HL-60 (cell line): ENCODE data around the gene PALS2.

ENCODE experiments used
- DNase-seq, 2 experiments: peaks; one replicate each; pipeline ENCODE4 v3.0.0-alpha.2; 2010 to 2020; ENCODE audit warnings: low read depth in 1 of 2, low spot score in 1 of 2
- H3K27ac ChIP-seq: fragments of 250-450 bp; sonication (Bioruptor Pico); replicated peaks from 2 replicates; pipeline ENCODE4 v1.5.1; 2020; ENCODE audit warnings: mild to moderate bottlenecking, moderate library complexity
- H3K27me3 ChIP-seq: fragments of 250-450 bp; sonication (Bioruptor Pico); 2 replicates; pipeline ENCODE4 v1.5.1; 2021; ENCODE audit warnings: mild to moderate bottlenecking, moderate library complexity; ENCODE audit not compliant: insufficient read depth, poor library complexity, severe bottlenecking
- H3K4me3 ChIP-seq: replicated peaks from 2 replicates; pipeline ENCODE4 v1.5.1; 2011; ENCODE audit warnings: mild to moderate bottlenecking, control low read depth, low read length; ENCODE audit not compliant: insufficient read depth
- GABPA ChIP-seq: IDR thresholded peaks from 2 replicates; pipeline ENCODE4 v1.6.1; 2012; ENCODE audit warnings: low read depth
- POLR2AphosphoS5 ChIP-seq: IDR thresholded peaks from 2 replicates; pipeline ENCODE4 v1.6.1; 2012; ENCODE audit warnings: low read depth
- SPI1 ChIP-seq: IDR thresholded peaks from 2 replicates; pipeline ENCODE4 v1.6.1; 2012; ENCODE audit warnings: low read depth, mild to moderate bottlenecking, borderline replicate concordance
- TF ChIP-seq, protein P1 (sequence below): IDR thresholded peaks from one replicate; pipeline ENCODE4 v1.5.1; 2011; ENCODE audit warnings: low read length, control low read depth, inconsistent platforms; ENCODE audit not compliant: insufficient read depth
- TF ChIP-seq, protein P2 (sequence below): IDR thresholded peaks from 2 replicates; pipeline ENCODE4 v1.6.1; 2012; ENCODE audit warnings: low read depth; ENCODE audit not compliant: insufficient replicate concordance

Gene PALS2

GRCh38 chr7:24595671-24596418, 22.6 kb downstream of the PALS2 start:
- no peak for DNase-seq
- H3K27me3 ChIP-seq, result no peaks in the 10 kb centered on the region
- no peak overlapping the region for H3K27ac ChIP-seq
- TF ChIP-seq SPI1 (no peak), POLR2AphosphoS5 (no peak), GABPA (no peak)
- TF ChIP-seq, protein P1, sequence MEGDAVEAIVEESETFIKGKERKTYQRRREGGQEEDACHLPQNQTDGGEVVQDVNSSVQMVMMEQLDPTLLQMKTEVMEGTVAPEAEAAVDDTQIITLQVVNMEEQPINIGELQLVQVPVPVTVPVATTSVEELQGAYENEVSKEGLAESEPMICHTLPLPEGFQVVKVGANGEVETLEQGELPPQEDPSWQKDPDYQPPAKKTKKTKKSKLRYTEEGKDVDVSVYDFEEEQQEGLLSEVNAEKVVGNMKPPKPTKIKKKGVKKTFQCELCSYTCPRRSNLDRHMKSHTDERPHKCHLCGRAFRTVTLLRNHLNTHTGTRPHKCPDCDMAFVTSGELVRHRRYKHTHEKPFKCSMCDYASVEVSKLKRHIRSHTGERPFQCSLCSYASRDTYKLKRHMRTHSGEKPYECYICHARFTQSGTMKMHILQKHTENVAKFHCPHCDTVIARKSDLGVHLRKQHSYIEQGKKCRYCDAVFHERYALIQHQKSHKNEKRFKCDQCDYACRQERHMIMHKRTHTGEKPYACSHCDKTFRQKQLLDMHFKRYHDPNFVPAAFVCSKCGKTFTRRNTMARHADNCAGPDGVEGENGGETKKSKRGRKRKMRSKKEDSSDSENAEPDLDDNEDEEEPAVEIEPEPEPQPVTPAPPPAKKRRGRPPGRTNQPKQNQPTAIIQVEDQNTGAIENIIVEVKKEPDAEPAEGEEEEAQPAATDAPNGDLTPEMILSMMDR, result no peak
- TF ChIP-seq, protein P2, sequence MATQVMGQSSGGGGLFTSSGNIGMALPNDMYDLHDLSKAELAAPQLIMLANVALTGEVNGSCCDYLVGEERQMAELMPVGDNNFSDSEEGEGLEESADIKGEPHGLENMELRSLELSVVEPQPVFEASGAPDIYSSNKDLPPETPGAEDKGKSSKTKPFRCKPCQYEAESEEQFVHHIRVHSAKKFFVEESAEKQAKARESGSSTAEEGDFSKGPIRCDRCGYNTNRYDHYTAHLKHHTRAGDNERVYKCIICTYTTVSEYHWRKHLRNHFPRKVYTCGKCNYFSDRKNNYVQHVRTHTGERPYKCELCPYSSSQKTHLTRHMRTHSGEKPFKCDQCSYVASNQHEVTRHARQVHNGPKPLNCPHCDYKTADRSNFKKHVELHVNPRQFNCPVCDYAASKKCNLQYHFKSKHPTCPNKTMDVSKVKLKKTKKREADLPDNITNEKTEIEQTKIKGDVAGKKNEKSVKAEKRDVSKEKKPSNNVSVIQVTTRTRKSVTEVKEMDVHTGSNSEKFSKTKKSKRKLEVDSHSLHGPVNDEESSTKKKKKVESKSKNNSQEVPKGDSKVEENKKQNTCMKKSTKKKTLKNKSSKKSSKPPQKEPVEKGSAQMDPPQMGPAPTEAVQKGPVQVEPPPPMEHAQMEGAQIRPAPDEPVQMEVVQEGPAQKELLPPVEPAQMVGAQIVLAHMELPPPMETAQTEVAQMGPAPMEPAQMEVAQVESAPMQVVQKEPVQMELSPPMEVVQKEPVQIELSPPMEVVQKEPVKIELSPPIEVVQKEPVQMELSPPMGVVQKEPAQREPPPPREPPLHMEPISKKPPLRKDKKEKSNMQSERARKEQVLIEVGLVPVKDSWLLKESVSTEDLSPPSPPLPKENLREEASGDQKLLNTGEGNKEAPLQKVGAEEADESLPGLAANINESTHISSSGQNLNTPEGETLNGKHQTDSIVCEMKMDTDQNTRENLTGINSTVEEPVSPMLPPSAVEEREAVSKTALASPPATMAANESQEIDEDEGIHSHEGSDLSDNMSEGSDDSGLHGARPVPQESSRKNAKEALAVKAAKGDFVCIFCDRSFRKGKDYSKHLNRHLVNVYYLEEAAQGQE, result no peak
- no peak overlapping the region for H3K4me3 ChIP-seq

DNA sequence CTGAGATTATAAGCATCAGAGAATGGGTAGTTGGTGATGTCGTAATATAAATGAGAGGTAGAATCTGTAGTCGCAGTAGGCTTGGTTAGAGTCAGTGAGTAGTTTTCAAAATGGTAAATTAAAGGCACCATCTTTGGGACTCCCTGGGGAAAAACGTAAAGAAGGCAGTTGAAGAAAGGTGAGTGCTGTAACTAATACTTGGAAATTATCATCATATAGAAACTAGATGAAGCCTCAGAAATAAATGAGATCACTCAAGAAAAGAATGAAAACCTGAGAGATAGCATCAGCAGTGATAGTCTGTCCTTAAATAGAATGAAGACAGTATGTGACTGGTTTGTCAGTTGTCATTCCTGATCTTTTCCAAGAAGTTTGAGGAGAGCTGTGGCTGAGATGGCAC, 23.8 kb downstream of the PALS2 start:
- Histone ChIP-seq H3K27ac (no peak overlapping the region), H3K4me3 (no peak overlapping the region), H3K27me3 (no peaks in the 10 kb centered on the region)
- TF ChIP-seq, protein P2, result no peak
- TF ChIP-seq GABPA, result no peak
- TF ChIP-seq SPI1, result no peak
- TF ChIP-seq POLR2AphosphoS5, result no peak
- TF ChIP-seq, protein P1, result no peak
- no peak for DNase-seq

GRCh38 chr7:24601600-24601999, 28.3 kb downstream of the PALS2 start:
- no peak for TF ChIP-seq GABPA
- no peak for TF ChIP-seq POLR2AphosphoS5
- TF ChIP-seq, protein P1, result no peak
- no peak for TF ChIP-seq SPI1
- TF ChIP-seq, protein P2, result no peak
- DNase-seq, result no peak
- no peak overlapping the region for H3K4me3 ChIP-seq
- no peak overlapping the region for H3K27ac ChIP-seq
- H3K27me3 ChIP-seq, result no peaks in the 10 kb centered on the region
